Esophagus squamous epithelium (tissue), 4 donors: ENCODE results near the gene ARHGEF25.

Experiments
- POLR2A ChIP-seq, 4 donors: fragments of 450-650 bp; IDR thresholded peaks; one replicate each; pipeline ENCODE4 v1.6.1; 2017; ENCODE audit warnings: antibody characterized with exemption in 4 of 4, mild to moderate bottlenecking in 4 of 4, moderate library complexity in 3 of 4
- TF ChIP-seq, protein P1 (sequence below), 6 experiments: fragments of 450-650 bp in 4 of 6; fragments of 200-600 bp in 2 of 6; sonication (generic) in 2 of 6; IDR thresholded peaks; one replicate each; pipeline ENCODE4 v1.5.1; 2016 to 2019; ENCODE audit warnings: antibody characterized with exemption in 6 of 6, mild to moderate bottlenecking in 4 of 6, moderate library complexity in 4 of 6

- TF ChIP-seq, protein P1, sequence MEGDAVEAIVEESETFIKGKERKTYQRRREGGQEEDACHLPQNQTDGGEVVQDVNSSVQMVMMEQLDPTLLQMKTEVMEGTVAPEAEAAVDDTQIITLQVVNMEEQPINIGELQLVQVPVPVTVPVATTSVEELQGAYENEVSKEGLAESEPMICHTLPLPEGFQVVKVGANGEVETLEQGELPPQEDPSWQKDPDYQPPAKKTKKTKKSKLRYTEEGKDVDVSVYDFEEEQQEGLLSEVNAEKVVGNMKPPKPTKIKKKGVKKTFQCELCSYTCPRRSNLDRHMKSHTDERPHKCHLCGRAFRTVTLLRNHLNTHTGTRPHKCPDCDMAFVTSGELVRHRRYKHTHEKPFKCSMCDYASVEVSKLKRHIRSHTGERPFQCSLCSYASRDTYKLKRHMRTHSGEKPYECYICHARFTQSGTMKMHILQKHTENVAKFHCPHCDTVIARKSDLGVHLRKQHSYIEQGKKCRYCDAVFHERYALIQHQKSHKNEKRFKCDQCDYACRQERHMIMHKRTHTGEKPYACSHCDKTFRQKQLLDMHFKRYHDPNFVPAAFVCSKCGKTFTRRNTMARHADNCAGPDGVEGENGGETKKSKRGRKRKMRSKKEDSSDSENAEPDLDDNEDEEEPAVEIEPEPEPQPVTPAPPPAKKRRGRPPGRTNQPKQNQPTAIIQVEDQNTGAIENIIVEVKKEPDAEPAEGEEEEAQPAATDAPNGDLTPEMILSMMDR (IDR thresholded peaks at IDR 0.05): no peak
- no peak for TF ChIP-seq POLR2A (IDR thresholded peaks at IDR 0.05)
Observed at GRCh38 chr12:57586128-57586527, 25.1 kb upstream of the ARHGEF25 start.
